Endodermal cell (in vitro differentiated cells): ENCODE results near the gene PARL. TPM values are rescaled to one million over a fixed set of nuclear protein-coding genes. Genes with fewer than 3 reads are reported as not detected.

Source experiments
- DNase-seq: peaks from one replicate; pipeline ENCODE4 v3.0.0-alpha.2; 2017
- H3K27ac ChIP-seq: 2 replicates; pipeline ENCODE4 v1.5.1; 2013; ENCODE audit warnings: mild to moderate bottlenecking, low read depth, low read length, moderate library complexity
- H3K27me3 ChIP-seq: 2 replicates; pipeline ENCODE4 v1.6.1; 2013; ENCODE audit warnings: mild to moderate bottlenecking, low read length, moderate library complexity; ENCODE audit not compliant: insufficient read depth, control insufficient read depth, poor library complexity, severe bottlenecking
- H3K36me3 ChIP-seq: 2 replicates; pipeline ENCODE4 v1.7.0; 2013; ENCODE audit warnings: mild to moderate bottlenecking, low read length, moderate library complexity; ENCODE audit not compliant: control insufficient read depth, insufficient read depth
- H3K4me1 ChIP-seq: one replicate; pipeline ENCODE4 v1.7.0; 2013; ENCODE audit warnings: low read length; ENCODE audit not compliant: control insufficient read depth, insufficient read depth
- H3K4me3 ChIP-seq: 2 replicates; pipeline ENCODE4 v1.5.1; 2013; ENCODE audit warnings: mild to moderate bottlenecking, low read length, moderate library complexity
- H3K9ac ChIP-seq: 2 replicates; pipeline ENCODE4 v1.6.1; 2013; ENCODE audit warnings: mild to moderate bottlenecking, low read length, moderate library complexity; ENCODE audit not compliant: poor library complexity, severe bottlenecking; ENCODE audit errors: extremely low read depth
- H3K9me3 ChIP-seq: 2 replicates; pipeline ENCODE4 v1.6.1; 2013; ENCODE audit warnings: mild to moderate bottlenecking, low read length, moderate library complexity; ENCODE audit not compliant: control insufficient read depth
- H3K27ac Mint-ChIP-seq: 2 replicates; pipeline ENCODE4 v1.8.0; 2020; ENCODE audit warnings: mixed read lengths
- H3K27me3 Mint-ChIP-seq: 2 replicates; pipeline ENCODE4 v1.8.0; 2021; ENCODE audit warnings: mild to moderate bottlenecking, mixed read lengths; ENCODE audit not compliant: insufficient read depth
- H3K36me3 Mint-ChIP-seq: 2 replicates; pipeline ENCODE4 v1.8.0; 2020; ENCODE audit warnings: low read depth, mixed read lengths
- H3K4me1 Mint-ChIP-seq: 2 replicates; pipeline ENCODE4 v1.8.0; 2020; ENCODE audit warnings: mixed read lengths
- H3K4me3 Mint-ChIP-seq: 2 replicates; pipeline ENCODE4 v1.8.0; 2020; ENCODE audit warnings: mild to moderate bottlenecking, moderate library complexity, mixed read lengths
- H3K9me3 Mint-ChIP-seq: 2 replicates; pipeline ENCODE4 v1.8.0; 2020; ENCODE audit warnings: mild to moderate bottlenecking, mixed read lengths
- CTCF ChIP-seq: fragments of 200-600 bp; sonication (generic); conservative IDR thresholded peaks from 2 replicates; pipeline ENCODE4 v1.5.0; 2021; ENCODE audit warnings: antibody characterized with exemption, mild to moderate bottlenecking
- WGBS, 2 experiments: methylation state at CpG; one replicate each; pipeline versions ENCODE4 v1.1.5 to v1.1.7; 2013; ENCODE audit warnings: missing lambda C conversion rate in 2 of 2, mixed read lengths in 1 of 2; ENCODE audit not compliant: insufficient coverage in 1 of 2, insufficient read length in 1 of 2; 5-methylcytosine and 5-hydroxymethylcytosine counted together
- total RNA-seq, 2 donors: library from RNA; stranded (reverse); fragmentation: NEBNext Ultra II Directional in 1 of 2; extraction: Animal tissue kit (Norgen Biotek cat#: 25700) in 1 of 2; gene quantifications; 2 replicates in 1 of 2; 3 replicates in 1 of 2; pipeline ENCODE4 v1.2.1, GENCODE V29; 2021

The PARL gene
- total RNA-seq, 2 donors from 2014 or later = 77.3 to 83.0 TPM

GRCh38 chr3:183931881-183932280, 47.2 kb upstream of the PARL start:
- 90 to 100% methylated on average over 2 of the region's 2 CpGs for WGBS, 2 experiments
- Histone ChIP-seq H3K4me1 (no peaks in the 10 kb centered on the region), H3K4me3 (no peak overlapping the region), H3K9ac (no peak overlapping the region), H3K27me3 (no peaks in the 10 kb centered on the region), H3K27ac (no peak overlapping the region), H3K36me3 (peaks cover 22% of the 10 kb centered on the region), H3K9me3 (no peaks in the 10 kb centered on the region)
- no peaks in the 10 kb centered on the region for H3K27me3 Mint-ChIP-seq
- no peak for TF ChIP-seq CTCF
- no peaks in the 10 kb centered on the region for H3K9me3 Mint-ChIP-seq
- H3K4me3 Mint-ChIP-seq = no peak overlapping the region
- no peaks in the 10 kb centered on the region for H3K4me1 Mint-ChIP-seq
- no peak for DNase-seq
- H3K27ac Mint-ChIP-seq = no peak overlapping the region
- H3K36me3 Mint-ChIP-seq = peaks cover 31% of the 10 kb centered on the region

- Histone ChIP-seq H3K4me3 (no peak overlapping the region), H3K36me3 (peaks cover 17% of the 10 kb centered on the region), H3K27ac (no peak overlapping the region), H3K4me1 (no peaks in the 10 kb centered on the region), H3K9ac (no peak overlapping the region), H3K27me3 (no peaks in the 10 kb centered on the region), H3K9me3 (no peaks in the 10 kb centered on the region)
- WGBS, 2 experiments = 87 to 90% methylated on average over 5 to 10 of the region's 10 CpGs
- peaks cover 29% of the 10 kb centered on the region for H3K36me3 Mint-ChIP-seq
- no peak for TF ChIP-seq CTCF
- DNase-seq = no peak
- H3K27ac Mint-ChIP-seq = no peak overlapping the region
- no peaks in the 10 kb centered on the region for H3K4me1 Mint-ChIP-seq
- no peak overlapping the region for H3K4me3 Mint-ChIP-seq
- H3K27me3 Mint-ChIP-seq = no peaks in the 10 kb centered on the region
- H3K9me3 Mint-ChIP-seq = no peaks in the 10 kb centered on the region
These were observed 45.4 kb upstream of the PARL start for GRCh38 chr3:183930086-183930485.

GRCh38 chr3:183927059-183927458, 42.4 kb upstream of the PARL start:
- Histone ChIP-seq H3K27me3 (no peaks in the 10 kb centered on the region), H3K4me1 (no peaks in the 10 kb centered on the region), H3K9me3 (no peaks in the 10 kb centered on the region), H3K36me3 (peaks cover 20% of the 10 kb centered on the region), H3K9ac (no peak overlapping the region), H3K27ac (no peak overlapping the region), H3K4me3 (no peak overlapping the region)
- Mint-ChIP-seq H3K27ac (no peak overlapping the region), H3K36me3 (peaks cover 39% of the 10 kb centered on the region), H3K9me3 (no peaks in the 10 kb centered on the region), H3K4me3 (no peak overlapping the region), H3K4me1 (no peaks in the 10 kb centered on the region), H3K27me3 (no peaks in the 10 kb centered on the region)
- DNase-seq = no peak
- 90 to 97% methylated on average over 2 of the region's 3 CpGs for WGBS, 2 experiments
- no peak for TF ChIP-seq CTCF
